SK-N-SH (cell line): ENCODE results near the gene CD63. TPM values are rescaled to one million over a fixed set of nuclear protein-coding genes. Genes with fewer than 3 reads are reported as not detected.

Experiments used
- CTCF ChIA-PET: fragments of 300-600, 350-600 bp; formaldehyde crosslinking; extraction: SDS; loops from one replicate; lab custom pipeline; 2021; lab: Yijun Ruan, JAX
- POLR2A ChIA-PET: fragments of 350-600 bp; sonication (Branson Sonifier 250); formaldehyde crosslinking; extraction: SDS; loops from one replicate; lab custom pipeline; 2020; ENCODE audit warnings: antibody characterized with exemption, inconsistent platforms; lab: Yijun Ruan, JAX
- DNase-seq: peaks from one replicate; pipeline ENCODE4 v3.0.0; 2012
- H2AFZ ChIP-seq: fragments of 200-600 bp; sonication (generic); 2 replicates; pipeline ENCODE4 v1.8.1; 2016; ENCODE audit warnings: antibody characterized with exemption, mild to moderate bottlenecking, low read depth
- H3F3A ChIP-seq: fragments of 200-600 bp; sonication (generic); replicated peaks from 2 replicates; pipeline ENCODE3; 2016; ENCODE audit warnings: antibody characterized with exemption, mild to moderate bottlenecking; ENCODE audit not compliant: insufficient read depth
- H3K27ac ChIP-seq, 2 experiments: fragments of 200-500 bp in 1 of 2; fragments of 200-600 bp in 1 of 2; sonication (Bioruptor generic) in 1 of 2; sonication (generic), shearing (Covaris generic) in 1 of 2; 2 replicates each; pipeline versions ENCODE4 v1.5.1 to v1.6.1; 2014 to 2016; ENCODE audit warnings: low read depth in 2 of 2, inconsistent platforms in 1 of 2, low read length in 1 of 2, mild to moderate bottlenecking in 1 of 2, mixed read lengths in 1 of 2
- H3K27me3 ChIP-seq: fragments of 200-600 bp; sonication (generic), shearing (Covaris generic); 2 replicates; pipeline ENCODE4 v1.6.1; 2016; ENCODE audit warnings: mixed run types; ENCODE audit not compliant: insufficient read depth
- H3K36me3 ChIP-seq, 2 experiments: fragments of 200-500 bp in 1 of 2; fragments of 200-600 bp in 1 of 2; sonication (Bioruptor generic) in 1 of 2; sonication (generic) in 1 of 2; replicated peaks in 1 of 2; 2 replicates each; pipeline versions ENCODE3 to v1.5.1; 2014 to 2016; ENCODE audit warnings: low read length in 1 of 2, mild to moderate bottlenecking in 1 of 2; ENCODE audit not compliant: insufficient read depth in 2 of 2, control insufficient read depth in 1 of 2
- H3K4me1 ChIP-seq, 2 experiments: fragments of 200-500 bp in 1 of 2; fragments of 200-600 bp in 1 of 2; sonication (Bioruptor generic) in 1 of 2; sonication (generic), shearing (Covaris generic) in 1 of 2; 2 replicates each; pipeline versions ENCODE4 v1.5.1 to v1.6.1; 2014 to 2016; ENCODE audit warnings: low read depth in 1 of 2, low read length in 1 of 2, mixed run types in 1 of 2; ENCODE audit not compliant: insufficient read depth in 2 of 2, control insufficient read depth in 1 of 2
- H3K4me2 ChIP-seq: fragments of 200-600 bp; sonication (generic), shearing (Covaris generic); 2 replicates; pipeline ENCODE4 v1.6.1; 2017; ENCODE audit warnings: mixed run types
- H3K4me3 ChIP-seq, 2 experiments: fragments of 200-500 bp in 1 of 2; fragments of 200-600 bp in 1 of 2; sonication (Bioruptor generic) in 1 of 2; sonication (generic), shearing (Covaris generic) in 1 of 2; 2 replicates each; pipeline versions ENCODE4 v1.5.1 to v1.8.1; 2014 to 2016; ENCODE audit warnings: low read depth in 2 of 2, inconsistent platforms in 1 of 2, low read length in 1 of 2, mild to moderate bottlenecking in 1 of 2, mixed read lengths in 1 of 2, moderate library complexity in 1 of 2
- H3K79me2 ChIP-seq: fragments of 200-600 bp; sonication (generic); 2 replicates; pipeline ENCODE4 v1.8.1; 2017; ENCODE audit warnings: mild to moderate bottlenecking; ENCODE audit not compliant: insufficient read depth
- H3K9ac ChIP-seq: fragments of 200-600 bp; sonication (generic); 2 replicates; pipeline ENCODE4 v1.6.1; 2017; ENCODE audit warnings: mixed run types
- H3K9me2 ChIP-seq: fragments of 200-600 bp; sonication (generic); 2 replicates; pipeline ENCODE4 v1.6.1; 2017; ENCODE audit warnings: mixed run types
- H3K9me3 ChIP-seq: fragments of 200-600 bp; sonication (generic); 2 replicates; pipeline ENCODE4 v1.6.1; 2017; ENCODE audit warnings: mixed run types, mild to moderate bottlenecking, moderate library complexity
- H4K20me1 ChIP-seq: fragments of 200-600 bp; sonication (generic); 2 replicates; pipeline ENCODE4 v1.6.1; 2017; ENCODE audit warnings: mild to moderate bottlenecking, mixed run types; ENCODE audit not compliant: insufficient read depth
- CTCF ChIP-seq: fragments of 200-600 bp; sonication (generic); IDR thresholded peaks from 2 replicates; pipeline ENCODE4 v1.6.1; 2017; ENCODE audit warnings: antibody characterized with exemption, mild to moderate bottlenecking, moderate library complexity
- EP300 ChIP-seq, 2 experiments: IDR thresholded peaks; 2 replicates each; pipeline versions ENCODE4 v1.4.0 to v1.6.1; 2012; ENCODE audit warnings: borderline replicate concordance in 1 of 2, low read depth in 1 of 2, low read length in 1 of 2
- FOSL2 ChIP-seq: IDR thresholded peaks from 2 replicates; pipeline ENCODE4 v1.4.0; 2012; ENCODE audit warnings: low read depth, mild to moderate bottlenecking, moderate library complexity, borderline replicate concordance
- GABPA ChIP-seq: IDR thresholded peaks from 2 replicates; pipeline ENCODE4 v1.4.0; 2012; ENCODE audit warnings: low read depth, mild to moderate bottlenecking
- MXI1 ChIP-seq: IDR thresholded peaks from 2 replicates; pipeline ENCODE4 v1.6.1; 2012; ENCODE audit warnings: mild to moderate bottlenecking, low read depth, low read length, improper control_type of control experiment
- NFIC ChIP-seq: IDR thresholded peaks from 2 replicates; pipeline ENCODE4 v1.4.0; 2012; ENCODE audit warnings: borderline replicate concordance
- NRF1 ChIP-seq: IDR thresholded peaks from 2 replicates; pipeline ENCODE4 v1.6.1; 2012; ENCODE audit warnings: low read depth, mild to moderate bottlenecking, low read length
- RAD21 ChIP-seq: IDR thresholded peaks from 2 replicates; pipeline ENCODE4 v1.6.1; 2012; ENCODE audit warnings: mild to moderate bottlenecking, low read length
- RCOR1 ChIP-seq: fragments of 150-350 bp; IDR thresholded peaks from 2 replicates; pipeline ENCODE4 v1.6.1; 2017; ENCODE audit warnings: antibody characterized with exemption, low read length
- REST ChIP-seq: IDR thresholded peaks from 2 replicates; pipeline ENCODE4 v1.6.1; 2012; ENCODE audit warnings: mild to moderate bottlenecking, low read depth, low read length, moderate library complexity
- RXRA ChIP-seq: IDR thresholded peaks from 2 replicates; pipeline ENCODE4 v1.4.0; 2012; ENCODE audit warnings: low read depth, mild to moderate bottlenecking, borderline replicate concordance
- SIN3A ChIP-seq: IDR thresholded peaks from 2 replicates; pipeline ENCODE4 v1.6.1; 2012; ENCODE audit warnings: low read depth, mild to moderate bottlenecking, low read length, moderate library complexity, borderline replicate concordance
- SMC3 ChIP-seq: IDR thresholded peaks from 2 replicates; pipeline ENCODE4 v1.6.1; 2012; ENCODE audit warnings: low read depth, low read length, improper control_type of control experiment
- TAF1 ChIP-seq: IDR thresholded peaks from 2 replicates; pipeline ENCODE4 v1.6.1; 2012; ENCODE audit warnings: low read depth, mild to moderate bottlenecking, low read length, moderate library complexity, borderline replicate concordance
- USF1 ChIP-seq: IDR thresholded peaks from 2 replicates; pipeline ENCODE4 v1.4.0; 2012; ENCODE audit warnings: low read depth, borderline replicate concordance
- YY1 ChIP-seq: IDR thresholded peaks from 2 replicates; pipeline ENCODE4 v1.4.0; 2012; ENCODE audit warnings: low read depth, mild to moderate bottlenecking
- WGBS: methylation state at CpG from one replicate; pipeline ENCODE4 v1.1.6; 2017; ENCODE audit warnings: low lambda C conversion rate; 5-methylcytosine and 5-hydroxymethylcytosine counted together
- polyA plus RNA-seq, 3 experiments: library from polyadenylated mRNA; depleted of rRNA; stranded (reverse); fragments of >200 nt; gene quantifications; 2 replicates each; pipeline ENCODE4 v1.2.3, GENCODE V29; 2012
- TF ChIP-seq, protein P1 (sequence below): IDR thresholded peaks from 2 replicates; pipeline ENCODE4; 2012
- TF ChIP-seq, protein P2 (sequence below): fragments of 150-350 bp; IDR thresholded peaks from 2 replicates; pipeline ENCODE4 v1.6.1; 2017; ENCODE audit warnings: antibody characterized with exemption, low read length, low read depth, borderline replicate concordance
- TF ChIP-seq, protein P3 (sequence below): IDR thresholded peaks from 2 replicates; pipeline ENCODE4 v1.4.0; 2012; ENCODE audit warnings: low read depth, borderline replicate concordance

Gene CD63
- polyA plus RNA-seq, 1 of the 3 experiments (the other 2 are of a cell fraction) = 1,465 TPM

GRCh38 chr12:55686366-55687010, 42.3 kb downstream of the CD63 start (continued):
- no peak for TF ChIP-seq GABPA

- no peak for DNase-seq
- Histone ChIP-seq H3K36me3 (no peaks in the 10 kb centered on the region), H3K9me2 (no peaks in the 10 kb centered on the region), H3K79me2 (no peaks in the 10 kb centered on the region), H3K27me3 (peaks cover 27% of the 10 kb centered on the region; the same call in 1 of the 2 replicates), H2AFZ (no peak overlapping the region), H3K4me1 (no peaks in the 10 kb centered on the region; a peak in 1 of 4 replicates), H3K9me3 (no peaks in the 10 kb centered on the region), H3K9ac (no peak overlapping the region), H4K20me1 (no peaks in the 10 kb centered on the region), H3K27ac (no peak overlapping the region), H3K4me3 (no peak overlapping the region), H3F3A (peaks cover under 1% of the 10 kb centered on the region), H3K4me2 (no peak overlapping the region)
- 59% methylated on average over 5 of the region's 5 CpGs for WGBS
- ChIA-PET CTCF (no interaction called here), POLR2A (no interaction called here)
- TF ChIP-seq SIN3A (no peak), EP300 (IDR thresholded peaks at IDR 0.05; ENCODE audit: borderline replicate concordance in 1 of 2, low read depth in 1 of 2, low read length in 1 of 2) (no peak), RXRA (no peak), MXI1 (no peak), YY1 (no peak), GABPA (no peak), REST (no peak), SMC3 (no peak), RAD21 (no peak), NFIC (no peak), RCOR1 (no peak), NRF1 (no peak), FOSL2 (no peak), CTCF (no peak), USF1 (no peak), TAF1 (no peak)
- TF ChIP-seq, protein P1, sequence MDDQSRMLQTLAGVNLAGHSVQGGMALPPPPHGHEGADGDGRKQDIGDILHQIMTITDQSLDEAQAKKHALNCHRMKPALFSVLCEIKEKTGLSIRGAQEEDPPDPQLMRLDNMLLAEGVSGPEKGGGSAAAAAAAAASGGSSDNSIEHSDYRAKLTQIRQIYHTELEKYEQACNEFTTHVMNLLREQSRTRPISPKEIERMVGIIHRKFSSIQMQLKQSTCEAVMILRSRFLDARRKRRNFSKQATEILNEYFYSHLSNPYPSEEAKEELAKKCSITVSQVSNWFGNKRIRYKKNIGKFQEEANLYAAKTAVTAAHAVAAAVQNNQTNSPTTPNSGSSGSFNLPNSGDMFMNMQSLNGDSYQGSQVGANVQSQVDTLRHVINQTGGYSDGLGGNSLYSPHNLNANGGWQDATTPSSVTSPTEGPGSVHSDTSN = no peak
- TF ChIP-seq, protein P2, sequence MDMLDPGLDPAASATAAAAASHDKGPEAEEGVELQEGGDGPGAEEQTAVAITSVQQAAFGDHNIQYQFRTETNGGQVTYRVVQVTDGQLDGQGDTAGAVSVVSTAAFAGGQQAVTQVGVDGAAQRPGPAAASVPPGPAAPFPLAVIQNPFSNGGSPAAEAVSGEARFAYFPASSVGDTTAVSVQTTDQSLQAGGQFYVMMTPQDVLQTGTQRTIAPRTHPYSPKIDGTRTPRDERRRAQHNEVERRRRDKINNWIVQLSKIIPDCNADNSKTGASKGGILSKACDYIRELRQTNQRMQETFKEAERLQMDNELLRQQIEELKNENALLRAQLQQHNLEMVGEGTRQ = no peak
- TF ChIP-seq, protein P3, sequence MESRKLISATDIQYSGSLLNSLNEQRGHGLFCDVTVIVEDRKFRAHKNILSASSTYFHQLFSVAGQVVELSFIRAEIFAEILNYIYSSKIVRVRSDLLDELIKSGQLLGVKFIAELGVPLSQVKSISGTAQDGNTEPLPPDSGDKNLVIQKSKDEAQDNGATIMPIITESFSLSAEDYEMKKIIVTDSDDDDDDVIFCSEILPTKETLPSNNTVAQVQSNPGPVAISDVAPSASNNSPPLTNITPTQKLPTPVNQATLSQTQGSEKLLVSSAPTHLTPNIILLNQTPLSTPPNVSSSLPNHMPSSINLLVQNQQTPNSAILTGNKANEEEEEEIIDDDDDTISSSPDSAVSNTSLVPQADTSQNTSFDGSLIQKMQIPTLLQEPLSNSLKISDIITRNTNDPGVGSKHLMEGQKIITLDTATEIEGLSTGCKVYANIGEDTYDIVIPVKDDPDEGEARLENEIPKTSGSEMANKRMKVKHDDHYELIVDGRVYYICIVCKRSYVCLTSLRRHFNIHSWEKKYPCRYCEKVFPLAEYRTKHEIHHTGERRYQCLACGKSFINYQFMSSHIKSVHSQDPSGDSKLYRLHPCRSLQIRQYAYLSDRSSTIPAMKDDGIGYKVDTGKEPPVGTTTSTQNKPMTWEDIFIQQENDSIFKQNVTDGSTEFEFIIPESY = no peak
Observed at GRCh38 chr12:55685671-55686070, 43.1 kb downstream of the CD63 start.
